D721Med (cell line): ENCODE measurements around the gene BUD31.

ENCODE experiments used
- DNase-seq: peaks from one replicate; pipeline ENCODE4 v3.0.0; 2011; ENCODE audit warnings: low spot score; ENCODE audit not compliant: insufficient read length
- FAIRE-seq: peaks from 2 replicates; lab custom pipeline; 2011; peaks lifted over from hg19 to GRCh38; lab: Jason Lieb, UNC
- TF ChIP-seq, protein P1 (sequence below): IDR thresholded peaks from 2 replicates; pipeline ENCODE4 v1.5.1; 2012; ENCODE audit warnings: mild to moderate bottlenecking, control low read depth; ENCODE audit not compliant: insufficient read depth; ENCODE audit errors: missing control alignments

Gene BUD31

DNA sequence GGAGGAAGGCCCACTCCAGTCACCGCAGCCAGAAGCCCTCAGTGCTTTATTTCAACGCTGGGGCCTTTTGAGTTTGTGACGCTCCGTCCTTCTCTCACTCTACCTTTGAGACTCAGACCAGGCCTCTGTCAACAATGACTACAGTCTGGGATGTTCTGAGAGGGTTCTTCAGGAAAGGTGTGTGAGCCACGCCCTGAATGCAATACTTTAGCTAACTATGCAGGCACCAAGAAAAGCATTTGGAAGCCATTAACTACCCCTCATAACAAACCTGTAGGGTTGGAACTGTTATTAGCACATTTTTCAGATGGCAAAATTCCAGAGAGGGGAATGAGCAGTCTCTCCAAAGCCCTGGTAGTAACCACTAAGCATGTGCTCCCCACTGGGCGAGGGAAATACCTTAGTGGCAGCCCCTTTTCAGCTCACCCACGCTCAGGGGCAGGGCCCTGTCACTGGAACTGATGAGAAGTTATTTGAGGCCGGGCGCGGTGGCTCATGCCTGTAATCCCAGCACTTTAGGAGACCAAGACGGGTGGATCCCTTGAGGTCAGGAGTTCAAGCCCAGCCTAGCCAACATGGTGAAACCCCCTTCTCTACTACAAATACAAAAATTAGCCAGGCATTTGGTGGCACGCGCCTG, 39.9 kb upstream of the BUD31 start:
- FAIRE-seq (no peak), DNase-seq (no peak)
- TF ChIP-seq, protein P1, sequence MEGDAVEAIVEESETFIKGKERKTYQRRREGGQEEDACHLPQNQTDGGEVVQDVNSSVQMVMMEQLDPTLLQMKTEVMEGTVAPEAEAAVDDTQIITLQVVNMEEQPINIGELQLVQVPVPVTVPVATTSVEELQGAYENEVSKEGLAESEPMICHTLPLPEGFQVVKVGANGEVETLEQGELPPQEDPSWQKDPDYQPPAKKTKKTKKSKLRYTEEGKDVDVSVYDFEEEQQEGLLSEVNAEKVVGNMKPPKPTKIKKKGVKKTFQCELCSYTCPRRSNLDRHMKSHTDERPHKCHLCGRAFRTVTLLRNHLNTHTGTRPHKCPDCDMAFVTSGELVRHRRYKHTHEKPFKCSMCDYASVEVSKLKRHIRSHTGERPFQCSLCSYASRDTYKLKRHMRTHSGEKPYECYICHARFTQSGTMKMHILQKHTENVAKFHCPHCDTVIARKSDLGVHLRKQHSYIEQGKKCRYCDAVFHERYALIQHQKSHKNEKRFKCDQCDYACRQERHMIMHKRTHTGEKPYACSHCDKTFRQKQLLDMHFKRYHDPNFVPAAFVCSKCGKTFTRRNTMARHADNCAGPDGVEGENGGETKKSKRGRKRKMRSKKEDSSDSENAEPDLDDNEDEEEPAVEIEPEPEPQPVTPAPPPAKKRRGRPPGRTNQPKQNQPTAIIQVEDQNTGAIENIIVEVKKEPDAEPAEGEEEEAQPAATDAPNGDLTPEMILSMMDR: no peak

DNA sequence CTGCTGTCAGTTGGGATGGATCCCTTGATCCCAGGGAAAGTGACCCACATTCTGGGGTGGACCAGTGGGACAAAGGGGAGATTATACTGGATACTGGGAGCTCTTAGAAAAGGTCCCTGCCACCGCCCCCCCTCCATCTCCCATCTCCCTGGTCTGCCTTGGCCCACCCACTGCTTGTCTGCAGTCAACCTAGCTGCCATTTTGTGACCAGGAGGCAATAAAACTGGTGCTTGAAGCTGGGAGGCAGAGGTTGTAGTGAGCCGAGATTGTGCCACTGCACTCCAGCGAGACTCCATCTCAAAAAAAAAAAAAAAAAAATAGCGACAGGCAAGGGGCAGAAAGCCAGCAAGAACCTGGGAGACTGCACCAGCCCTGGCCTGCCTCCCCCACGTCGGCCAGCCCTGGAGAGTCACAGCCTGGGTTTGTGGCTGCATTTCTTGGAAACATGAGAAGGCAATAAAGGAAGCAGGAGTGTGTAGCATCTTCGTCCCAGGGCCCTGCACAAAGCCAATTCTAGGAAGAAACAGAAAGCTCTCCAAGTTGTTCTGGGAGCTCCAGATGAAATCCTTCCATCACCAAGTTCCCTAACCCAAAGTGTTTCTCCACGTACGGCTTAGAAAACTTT, 38.9 kb upstream of the BUD31 start:
- DNase-seq (no peak), FAIRE-seq (no peak)
- TF ChIP-seq, protein P1: no peak

DNA sequence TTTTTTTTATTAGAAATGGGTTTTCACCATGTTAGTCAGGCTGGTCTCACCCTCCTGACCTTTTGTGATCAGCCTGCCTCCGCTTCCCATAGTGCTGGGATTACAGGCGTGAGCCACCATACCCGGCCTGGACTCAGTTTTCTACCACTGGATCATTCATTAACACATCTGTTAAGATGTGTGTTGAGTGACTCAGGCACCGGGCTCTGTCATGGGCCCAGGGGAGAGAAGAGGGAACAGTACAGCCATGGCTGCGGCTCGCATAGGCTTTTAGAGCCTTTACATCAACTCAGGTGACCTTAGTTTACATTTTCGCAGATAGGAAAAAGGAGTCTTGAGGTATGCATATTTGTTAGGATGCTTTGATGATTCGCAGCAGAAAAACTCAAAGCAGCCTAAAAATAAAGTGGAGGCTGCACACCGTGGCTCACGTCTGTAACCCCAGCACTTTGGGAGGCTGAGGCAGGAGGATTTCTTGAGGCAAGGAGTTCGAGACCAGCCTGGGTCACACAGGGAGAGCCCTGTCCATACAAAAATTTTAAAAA, 37.3 kb upstream of the BUD31 start:
- DNase-seq (no peak), FAIRE-seq (no peak)
- TF ChIP-seq, protein P1: no peak

DNA sequence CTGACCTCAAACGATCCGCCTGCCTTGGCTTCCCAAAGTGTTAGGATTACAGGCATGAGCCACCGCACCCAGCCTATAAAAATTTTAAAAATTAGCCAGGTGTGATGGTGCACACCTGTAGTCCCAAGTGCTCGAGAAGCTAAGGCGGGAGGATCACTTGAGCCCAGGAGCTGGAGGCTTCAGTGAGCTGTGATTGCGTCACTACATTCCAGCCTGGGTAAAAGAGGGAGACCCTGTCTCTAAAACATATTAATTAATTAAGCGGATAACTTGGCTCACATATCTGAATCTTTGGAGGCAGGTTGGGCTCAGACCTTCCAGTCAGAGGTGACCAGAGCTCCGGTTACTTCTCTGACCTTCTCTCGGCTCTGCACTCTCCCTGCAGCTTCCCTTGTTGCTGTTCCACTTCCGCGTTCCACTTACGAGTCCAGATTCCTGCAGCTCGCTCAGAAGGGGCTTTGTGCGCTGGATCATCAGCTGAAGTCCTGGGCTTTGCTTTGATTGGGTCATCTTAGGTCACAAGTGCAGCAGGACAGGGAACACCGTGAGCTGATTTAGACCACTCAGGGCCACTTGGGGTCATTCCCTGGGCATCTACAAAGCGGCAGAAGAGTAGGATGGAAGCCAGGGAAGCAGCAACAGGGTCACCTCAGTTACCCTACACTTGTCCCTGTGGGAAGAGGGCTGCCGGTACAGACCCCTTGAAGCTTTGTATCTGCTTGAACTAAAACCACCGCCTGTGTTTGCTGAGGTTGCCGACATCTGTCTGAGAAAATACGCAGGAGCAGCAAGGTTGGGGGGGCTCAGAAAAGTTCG, 36.3 kb upstream of the BUD31 start:
- DNase-seq: no peak
- FAIRE-seq: no peak
- TF ChIP-seq, protein P1: no peak

DNA sequence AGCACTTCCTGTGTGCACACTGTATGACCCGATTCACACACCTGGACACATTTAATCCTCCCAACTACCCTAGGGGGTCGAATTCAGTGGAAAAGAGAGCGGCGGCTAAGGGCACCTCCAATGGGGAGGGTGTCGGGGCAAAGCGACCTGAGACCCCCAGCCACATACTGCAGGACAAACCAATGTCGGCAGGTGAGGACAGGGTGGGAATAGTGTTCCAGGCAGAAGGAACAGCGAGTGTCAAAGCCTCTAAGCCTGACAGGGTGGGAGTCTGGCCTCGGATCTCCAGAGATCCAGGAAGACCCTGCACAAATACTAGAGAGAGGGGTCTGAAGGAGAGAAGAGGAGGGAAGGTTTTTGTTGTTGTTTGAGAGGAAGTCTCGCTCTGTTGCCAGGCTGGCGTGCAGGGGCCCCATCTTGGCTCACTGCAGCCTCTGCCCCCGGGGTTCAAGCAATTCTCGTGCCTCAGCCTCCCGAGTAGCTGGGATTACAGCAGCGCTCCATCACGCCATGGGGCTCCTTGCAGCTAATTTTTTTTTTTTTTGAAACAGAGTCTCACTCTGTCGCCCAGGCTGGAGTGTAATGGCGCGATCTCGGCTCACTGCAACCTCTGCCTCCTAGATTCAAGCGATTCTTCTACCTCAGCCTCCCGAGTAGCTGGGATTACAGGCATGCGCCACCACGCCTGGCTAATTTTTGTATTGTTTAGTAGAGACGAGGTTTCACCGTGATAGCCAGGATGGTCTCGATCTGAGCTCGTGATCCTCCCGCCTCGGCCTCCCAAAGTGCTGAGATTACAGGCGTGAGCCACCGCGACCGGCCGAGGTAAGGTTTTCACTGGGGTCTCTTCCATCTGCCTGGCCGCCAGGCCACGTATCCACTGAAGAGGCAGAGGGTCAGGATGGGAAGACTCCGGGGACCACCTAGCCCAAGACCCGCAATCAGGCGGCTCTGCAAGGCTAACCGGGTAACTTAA, 35.4 kb upstream of the BUD31 start:
- TF ChIP-seq, protein P1: no peak
- FAIRE-seq (no peak), DNase-seq (no peak)

DNA sequence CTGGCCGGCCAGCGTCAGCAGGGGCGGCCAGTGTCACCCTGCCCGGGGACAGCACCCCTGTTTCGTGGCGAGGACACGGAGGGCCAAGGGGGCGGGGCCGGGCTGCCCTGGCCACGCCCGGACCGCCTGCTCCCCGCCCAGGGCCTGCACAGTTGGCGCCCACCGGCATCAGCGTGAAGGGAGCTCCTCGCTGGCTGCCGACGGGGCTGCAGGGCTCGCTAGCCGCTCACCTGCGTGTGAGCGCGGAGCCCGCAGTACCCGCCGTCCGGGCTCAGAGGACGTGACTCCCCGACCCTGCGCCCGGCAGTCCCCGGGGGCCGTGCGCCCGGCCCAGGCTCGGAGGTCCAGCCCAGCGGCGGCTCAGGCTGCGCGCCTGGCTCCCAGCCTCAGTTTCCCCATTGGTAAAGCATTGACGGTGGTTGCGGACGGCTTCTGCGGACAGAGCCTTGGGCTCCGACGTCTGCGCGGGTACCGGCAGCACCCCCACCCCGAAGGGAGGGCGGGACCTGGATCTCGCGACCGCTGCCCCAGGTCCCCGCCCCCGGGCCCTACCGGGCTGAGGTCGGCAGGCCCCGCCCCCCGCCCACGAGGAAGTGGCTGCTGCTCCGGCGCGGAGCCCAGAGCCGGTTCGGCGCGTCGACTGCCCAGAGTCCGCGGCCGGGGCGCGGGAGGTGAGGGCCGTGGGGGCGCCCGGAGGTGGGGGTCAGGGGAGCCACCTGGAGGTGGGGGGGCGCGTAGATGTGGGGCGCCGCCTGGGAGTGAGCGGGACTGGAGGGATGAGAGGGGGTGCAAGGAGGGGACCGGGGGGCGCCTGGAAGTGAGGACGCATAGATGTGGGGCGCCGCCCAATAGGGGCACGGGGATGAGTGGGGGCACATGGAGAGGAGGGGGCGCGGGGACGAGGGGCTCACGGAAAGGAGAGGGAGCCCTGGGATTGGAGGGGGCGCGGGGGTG, 34.4 kb upstream of the BUD31 start, which contains the start of gene ARPC1B:
Gene ARPC1B, plus strand, starts transcription at position 620 of the 954 bp plus-strand sequence. CDS start 10,985 bp downstream, outside the sequence.
- no peak for FAIRE-seq
- TF ChIP-seq, protein P1: no peak
- peak; percentile 93 for DNase-seq
